ENCODE data around the gene TMEM221. TPM values are rescaled to one million over a fixed set of nuclear protein-coding genes. Genes with fewer than 3 reads are reported as not detected.

TMEM221 gene
- total and polyA plus RNA-seq, 10 of the 15 experiments (the other 5 are each of a cell fraction or from before 2014, with no cell fraction given) = 0.04 to 0.24 TPM; not detected in 8

GRCh38 chr19:17496337-17496997 is 48.0 kb upstream of the TMEM221 start (continued):
- TF ChIP-seq ATF2 (IDR thresholded peaks at IDR 0.05; ENCODE audit: low read length) (no peak), ZBTB4 (CRISPR knock-in tag; IDR thresholded peaks at IDR 0.05) (no peak), BCL3 (IDR thresholded peaks at IDR 0.05; ENCODE audit: borderline replicate concordance, insufficient read depth, low read depth, low read length, poor library complexity, severe bottlenecking) (no peak), ZNF24 (IDR thresholded peaks at IDR 0.05) (no peak), FOS (IDR thresholded peaks at IDR 0.05; ENCODE audit: borderline replicate concordance, extremely low read depth, insufficient read length) (no peak), RELA (IDR thresholded peaks at IDR 0.05; ENCODE audit: borderline replicate concordance, partially characterized antibody) (no peak), POLR2A (IDR thresholded peaks at IDR 0.05; ENCODE audit: low read depth, low read length) (no peak), CBFB (IDR thresholded peaks at IDR 0.05; ENCODE audit: low read depth) (no peak), PAX8 (IDR thresholded peaks at IDR 0.05) (no peak), RELB (IDR thresholded peaks at IDR 0.05; ENCODE audit: low read depth) (no peak), HSF1 (IDR thresholded peaks at IDR 0.05; ENCODE audit: low read depth, low read length) (no peak), ZNF687 (IDR thresholded peaks at IDR 0.05) (no peak), BCL11A (IDR thresholded peaks at IDR 0.05; ENCODE audit: low read depth, low read length) (no peak)
